Measurements from ENCODE around the gene EFR3B. TPM values are rescaled to one million over a fixed set of nuclear protein-coding genes. Genes with fewer than 3 reads are reported as not detected.

EFR3B gene
- total RNA-seq, 1 experiment from 2014 or later = 8.9 TPM

DNA sequence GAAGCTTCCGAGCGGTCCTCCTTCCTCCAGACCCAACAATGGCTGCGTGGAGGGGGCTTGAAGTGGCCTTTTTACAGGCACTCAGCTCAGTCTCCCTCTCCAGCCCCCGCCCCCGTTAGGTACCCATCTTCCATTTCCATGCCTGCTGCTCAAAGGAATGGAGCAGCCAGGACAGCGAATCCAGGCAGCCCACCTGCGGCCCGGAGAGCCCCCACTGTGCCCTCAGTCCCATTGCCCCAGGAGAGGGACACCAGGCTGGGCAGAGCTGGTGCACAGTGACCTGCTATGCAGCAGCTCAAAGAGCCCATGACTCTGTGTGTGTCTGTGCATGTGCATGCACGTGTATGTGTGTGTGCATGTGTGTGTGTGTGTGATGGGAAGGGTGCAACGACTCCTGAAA is 137.1 kb downstream of the EFR3B start:
- H3K27me3 Mint-ChIP-seq (ENCODE audit: low read depth) = peaks cover 1% of the 10 kb centered on the region
- peaks cover 5% of the 10 kb centered on the region for H3K9me3 Mint-ChIP-seq
- H3K4me3 Mint-ChIP-seq = no peak overlapping the region
- H3K4me1 Mint-ChIP-seq = 0 out of 2 replicates have a peak, but pooled peaks cover 4% of the 10 kb centered on the region
- ATAC-seq = no peak
- ChIA-PET POLR2A (no interaction called here), CTCF (no interaction called here)
- 0 out of 2 replicates have a peak, but pooled peaks cover 2% of the 10 kb centered on the region for H3K36me3 Mint-ChIP-seq
- no peak overlapping the region for H3K27ac Mint-ChIP-seq
- DNase-seq (ENCODE audit: low spot score) = no peak
- TF ChIP-seq FOXP1 (CRISPR knock-in tag; IDR thresholded peaks at IDR 0.05; ENCODE audit: borderline replicate concordance) (no peak), CBFB (CRISPR knock-in tag; IDR thresholded peaks at IDR 0.05; ENCODE audit: low read depth) (no peak)

GRCh38 chr2:25184254-25184653 is 142.4 kb downstream of the EFR3B start:
- no peak for ATAC-seq
- Mint-ChIP-seq H3K27ac (no peak overlapping the region; the same call in 1 of the 2 replicates), H3K27me3 (ENCODE audit: low read depth) (no peaks in the 10 kb centered on the region; the same call in 1 of the 2 replicates), H3K36me3 (0 out of 2 replicates have a peak, but pooled peaks cover 2% of the 10 kb centered on the region), H3K9me3 (peaks cover 5% of the 10 kb centered on the region), H3K4me3 (no peak overlapping the region), H3K4me1 (peaks cover 5% of the 10 kb centered on the region)
- TF ChIP-seq OVOL2 (CRISPR knock-in tag; IDR thresholded peaks at IDR 0.05; ENCODE audit: borderline replicate concordance) (no peak), TEAD1 (CRISPR knock-in tag; IDR thresholded peaks at IDR 0.05) (no peak), NR3C1 (CRISPR knock-in tag; conservative IDR thresholded peaks at IDR 0.05; ENCODE audit: low read depth) (no peak), FOXP1 (CRISPR knock-in tag; IDR thresholded peaks at IDR 0.05; ENCODE audit: borderline replicate concordance) (no peak)
- TF ChIP-seq, protein P1, sequence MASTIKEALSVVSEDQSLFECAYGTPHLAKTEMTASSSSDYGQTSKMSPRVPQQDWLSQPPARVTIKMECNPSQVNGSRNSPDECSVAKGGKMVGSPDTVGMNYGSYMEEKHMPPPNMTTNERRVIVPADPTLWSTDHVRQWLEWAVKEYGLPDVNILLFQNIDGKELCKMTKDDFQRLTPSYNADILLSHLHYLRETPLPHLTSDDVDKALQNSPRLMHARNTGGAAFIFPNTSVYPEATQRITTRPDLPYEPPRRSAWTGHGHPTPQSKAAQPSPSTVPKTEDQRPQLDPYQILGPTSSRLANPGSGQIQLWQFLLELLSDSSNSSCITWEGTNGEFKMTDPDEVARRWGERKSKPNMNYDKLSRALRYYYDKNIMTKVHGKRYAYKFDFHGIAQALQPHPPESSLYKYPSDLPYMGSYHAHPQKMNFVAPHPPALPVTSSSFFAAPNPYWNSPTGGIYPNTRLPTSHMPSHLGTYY (CRISPR knock-in tag; IDR thresholded peaks at IDR 0.05) = no peak
- TF ChIP-seq, protein P2, sequence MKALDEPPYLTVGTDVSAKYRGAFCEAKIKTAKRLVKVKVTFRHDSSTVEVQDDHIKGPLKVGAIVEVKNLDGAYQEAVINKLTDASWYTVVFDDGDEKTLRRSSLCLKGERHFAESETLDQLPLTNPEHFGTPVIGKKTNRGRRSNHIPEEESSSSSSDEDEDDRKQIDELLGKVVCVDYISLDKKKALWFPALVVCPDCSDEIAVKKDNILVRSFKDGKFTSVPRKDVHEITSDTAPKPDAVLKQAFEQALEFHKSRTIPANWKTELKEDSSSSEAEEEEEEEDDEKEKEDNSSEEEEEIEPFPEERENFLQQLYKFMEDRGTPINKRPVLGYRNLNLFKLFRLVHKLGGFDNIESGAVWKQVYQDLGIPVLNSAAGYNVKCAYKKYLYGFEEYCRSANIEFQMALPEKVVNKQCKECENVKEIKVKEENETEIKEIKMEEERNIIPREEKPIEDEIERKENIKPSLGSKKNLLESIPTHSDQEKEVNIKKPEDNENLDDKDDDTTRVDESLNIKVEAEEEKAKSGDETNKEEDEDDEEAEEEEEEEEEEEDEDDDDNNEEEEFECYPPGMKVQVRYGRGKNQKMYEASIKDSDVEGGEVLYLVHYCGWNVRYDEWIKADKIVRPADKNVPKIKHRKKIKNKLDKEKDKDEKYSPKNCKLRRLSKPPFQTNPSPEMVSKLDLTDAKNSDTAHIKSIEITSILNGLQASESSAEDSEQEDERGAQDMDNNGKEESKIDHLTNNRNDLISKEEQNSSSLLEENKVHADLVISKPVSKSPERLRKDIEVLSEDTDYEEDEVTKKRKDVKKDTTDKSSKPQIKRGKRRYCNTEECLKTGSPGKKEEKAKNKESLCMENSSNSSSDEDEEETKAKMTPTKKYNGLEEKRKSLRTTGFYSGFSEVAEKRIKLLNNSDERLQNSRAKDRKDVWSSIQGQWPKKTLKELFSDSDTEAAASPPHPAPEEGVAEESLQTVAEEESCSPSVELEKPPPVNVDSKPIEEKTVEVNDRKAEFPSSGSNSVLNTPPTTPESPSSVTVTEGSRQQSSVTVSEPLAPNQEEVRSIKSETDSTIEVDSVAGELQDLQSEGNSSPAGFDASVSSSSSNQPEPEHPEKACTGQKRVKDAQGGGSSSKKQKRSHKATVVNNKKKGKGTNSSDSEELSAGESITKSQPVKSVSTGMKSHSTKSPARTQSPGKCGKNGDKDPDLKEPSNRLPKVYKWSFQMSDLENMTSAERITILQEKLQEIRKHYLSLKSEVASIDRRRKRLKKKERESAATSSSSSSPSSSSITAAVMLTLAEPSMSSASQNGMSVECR (CRISPR knock-in tag; IDR thresholded peaks at IDR 0.05; ENCODE audit: borderline replicate concordance) = no peak
- ChIA-PET POLR2A (no interaction called here), CTCF (interaction anchor here (0.6 to 1.0 kb wide), 2 partner anchors 44 to 143 kb away, joined by 3 read pairs; no protein-coding TSS in a partner anchor)
- DNase-seq (ENCODE audit: low spot score) = no peak

DNA sequence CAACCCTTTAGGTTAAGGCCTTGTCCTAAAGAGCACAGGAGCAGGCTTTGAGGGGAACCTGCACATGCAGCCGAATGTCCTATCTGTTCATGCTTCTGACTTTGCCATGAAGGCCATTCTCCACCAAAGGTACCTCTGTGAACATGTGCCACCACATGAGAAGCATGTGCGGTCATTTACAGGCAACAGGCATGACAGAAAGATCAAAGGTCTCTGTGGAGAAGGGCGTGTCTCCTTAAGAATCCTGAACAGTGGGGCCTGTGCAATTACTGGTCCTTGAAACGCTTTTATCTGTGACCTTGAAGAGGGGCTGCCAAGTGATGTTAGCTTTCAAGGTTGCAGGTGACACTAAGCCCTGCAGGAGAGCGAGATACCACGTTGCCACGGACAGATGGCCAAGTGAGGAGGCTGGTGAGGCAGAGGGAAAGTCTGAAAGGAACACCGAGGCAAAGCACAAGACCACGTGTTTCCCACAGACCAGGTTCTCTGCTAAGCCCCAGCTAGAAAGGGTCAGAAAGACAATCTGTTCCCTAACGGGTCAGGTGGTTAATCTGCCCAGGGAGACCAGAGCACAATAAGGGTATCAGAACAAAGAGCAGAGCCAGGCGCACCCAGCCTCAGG is 146.0 kb downstream of the EFR3B start:
- peak overlapping the region; percentile 25; the same call in 1 of the 2 replicates for H3K27ac Mint-ChIP-seq
- TF ChIP-seq, protein P3, sequence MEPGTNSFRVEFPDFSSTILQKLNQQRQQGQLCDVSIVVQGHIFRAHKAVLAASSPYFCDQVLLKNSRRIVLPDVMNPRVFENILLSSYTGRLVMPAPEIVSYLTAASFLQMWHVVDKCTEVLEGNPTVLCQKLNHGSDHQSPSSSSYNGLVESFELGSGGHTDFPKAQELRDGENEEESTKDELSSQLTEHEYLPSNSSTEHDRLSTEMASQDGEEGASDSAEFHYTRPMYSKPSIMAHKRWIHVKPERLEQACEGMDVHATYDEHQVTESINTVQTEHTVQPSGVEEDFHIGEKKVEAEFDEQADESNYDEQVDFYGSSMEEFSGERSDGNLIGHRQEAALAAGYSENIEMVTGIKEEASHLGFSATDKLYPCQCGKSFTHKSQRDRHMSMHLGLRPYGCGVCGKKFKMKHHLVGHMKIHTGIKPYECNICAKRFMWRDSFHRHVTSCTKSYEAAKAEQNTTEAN (CRISPR knock-in tag; IDR thresholded peaks at IDR 0.05) = no peak
- TF ChIP-seq ZNF138 (CRISPR knock-in tag; conservative IDR thresholded peaks at IDR 0.05) (no peak), ZNF121 (CRISPR knock-in tag; IDR thresholded peaks at IDR 0.05) (no peak)
- H3K9me3 Mint-ChIP-seq = no peaks in the 10 kb centered on the region
- ChIA-PET CTCF (interaction anchor here (0.6 to 0.7 kb wide), 2 partner anchors 9 to 22 kb away, joined by 3 to 4 read pairs; no protein-coding TSS in a partner anchor), POLR2A (no interaction called here)
- H3K4me3 Mint-ChIP-seq = no peak overlapping the region
- H3K27me3 Mint-ChIP-seq (ENCODE audit: low read depth) = no peaks in the 10 kb centered on the region; the same call in 1 of the 2 replicates
- peaks cover 9% of the 10 kb centered on the region for H3K4me1 Mint-ChIP-seq
- no peak for DNase-seq (ENCODE audit: low spot score)
- ATAC-seq = no peak
- H3K36me3 Mint-ChIP-seq = no peaks in the 10 kb centered on the region

DNA sequence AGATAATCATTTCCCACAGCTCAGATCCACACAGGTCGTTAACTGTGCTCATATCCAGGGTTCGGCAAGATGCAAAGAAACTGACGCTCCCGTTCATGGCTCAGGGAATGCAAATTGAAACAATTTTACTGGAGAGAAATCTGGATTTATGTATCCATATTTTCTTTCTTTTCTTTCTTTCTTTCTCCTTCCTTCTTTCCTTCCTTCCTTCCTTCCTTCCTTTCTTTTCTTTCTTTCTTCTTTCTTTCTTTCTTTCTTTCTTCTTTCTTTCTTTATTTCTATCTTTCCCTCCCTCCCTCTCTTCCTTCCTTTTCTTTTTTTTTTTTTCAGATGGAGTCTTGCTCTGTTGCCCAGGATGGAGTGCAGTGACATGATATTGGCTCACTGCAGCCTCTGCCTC is 146.5 kb downstream of the EFR3B start:
- peaks cover 9% of the 10 kb centered on the region for H3K4me1 Mint-ChIP-seq
- ATAC-seq (no peak), DNase-seq (ENCODE audit: low spot score) (no peak)
- POLR2A ChIA-PET = no interaction called here
- no peaks in the 10 kb centered on the region; the same call in 1 of the 2 replicates for H3K27me3 Mint-ChIP-seq (ENCODE audit: low read depth)
- CTCF ChIA-PET = interaction anchor here (0.7 kb wide), 1 partner anchor 767 kb away, joined by 3 read pairs; no protein-coding TSS in a partner anchor
- no peaks in the 10 kb centered on the region for H3K9me3 Mint-ChIP-seq
- H3K36me3 Mint-ChIP-seq = no peaks in the 10 kb centered on the region
- no peak overlapping the region; the same call in 1 of the 2 replicates for H3K27ac Mint-ChIP-seq
- H3K4me3 Mint-ChIP-seq = no peak overlapping the region
- TF ChIP-seq CREM (CRISPR knock-in tag; IDR thresholded peaks at IDR 0.05) (no peak), ZNF425 (CRISPR knock-in tag; conservative IDR thresholded peaks at IDR 0.05) (no peak), JUN (CRISPR knock-in tag; IDR thresholded peaks at IDR 0.05) (no peak)
- TF ChIP-seq, protein P2 (CRISPR knock-in tag; IDR thresholded peaks at IDR 0.05; ENCODE audit: borderline replicate concordance) = no peak

Data from WTC11 (cell line).